Ecto neural progenitor cell (in vitro differentiated cells): ENCODE data around the gene CNTN5.

Source experiments
- DNase-seq: peaks from one replicate; pipeline ENCODE4 v3.0.0-alpha.2; 2018; ENCODE audit warnings: low spot score

CNTN5 gene

GRCh38 chr11:100094121-100094865, 1073.5 kb downstream of the CNTN5 start:
- DNase-seq = no peak

- no peak for DNase-seq
Observed at GRCh38 chr11:100095809-100096208, 1075.1 kb downstream of the CNTN5 start.

GRCh38 chr11:100098560-100098959, 1077.8 kb downstream of the CNTN5 start:
- DNase-seq = no peak

GRCh38 chr11:100105255-100105981, 1084.7 kb downstream of the CNTN5 start:
- no peak for DNase-seq

- DNase-seq = no peak
Observed at GRCh38 chr11:100105982-100106358, 1085.2 kb downstream of the CNTN5 start.

- no peak for DNase-seq
Observed at GRCh38 chr11:100119176-100119575, 1098.4 kb downstream of the CNTN5 start.

GRCh38 chr11:100133114-100133513, 1112.4 kb downstream of the CNTN5 start:
- DNase-seq = no peak

- DNase-seq = no peak
Observed at GRCh38 chr11:100141201-100141600, 1120.5 kb downstream of the CNTN5 start.

- DNase-seq = no peak
Observed at GRCh38 chr11:100151944-100152343, 1131.2 kb downstream of the CNTN5 start.

- no peak for DNase-seq
Observed at GRCh38 chr11:100152766-100153165, 1132.0 kb downstream of the CNTN5 start.

- DNase-seq = no peak
Observed at GRCh38 chr11:100163471-100163870, 1142.7 kb downstream of the CNTN5 start.

- DNase-seq = no peak
Observed at GRCh38 chr11:100174881-100175280, 1154.1 kb downstream of the CNTN5 start.

GRCh38 chr11:100176456-100176855, 1155.7 kb downstream of the CNTN5 start:
- no peak for DNase-seq

- no peak for DNase-seq
Observed at GRCh38 chr11:100177651-100178050, 1156.9 kb downstream of the CNTN5 start.

GRCh38 chr11:100182350-100182749, 1161.6 kb downstream of the CNTN5 start:
- DNase-seq = no peak

GRCh38 chr11:100182927-100183326, 1162.2 kb downstream of the CNTN5 start:
- no peak for DNase-seq

- DNase-seq = no peak
Observed at GRCh38 chr11:100185588-100185987, 1164.8 kb downstream of the CNTN5 start.

- no peak for DNase-seq
Observed at GRCh38 chr11:100188137-100188783, 1167.5 kb downstream of the CNTN5 start.

- DNase-seq = no peak
Observed at GRCh38 chr11:100190395-100190794, 1169.6 kb downstream of the CNTN5 start.

- DNase-seq = no peak
Observed at GRCh38 chr11:100192181-100192580, 1171.4 kb downstream of the CNTN5 start.

GRCh38 chr11:100203789-100204188, 1183.0 kb downstream of the CNTN5 start:
- DNase-seq = no peak

GRCh38 chr11:100205926-100206325, 1185.2 kb downstream of the CNTN5 start:
- no peak for DNase-seq

- no peak for DNase-seq
Observed at GRCh38 chr11:100208207-100208606, 1187.5 kb downstream of the CNTN5 start.
